Measurements from ENCODE around the gene ADGRA1.

DNA sequence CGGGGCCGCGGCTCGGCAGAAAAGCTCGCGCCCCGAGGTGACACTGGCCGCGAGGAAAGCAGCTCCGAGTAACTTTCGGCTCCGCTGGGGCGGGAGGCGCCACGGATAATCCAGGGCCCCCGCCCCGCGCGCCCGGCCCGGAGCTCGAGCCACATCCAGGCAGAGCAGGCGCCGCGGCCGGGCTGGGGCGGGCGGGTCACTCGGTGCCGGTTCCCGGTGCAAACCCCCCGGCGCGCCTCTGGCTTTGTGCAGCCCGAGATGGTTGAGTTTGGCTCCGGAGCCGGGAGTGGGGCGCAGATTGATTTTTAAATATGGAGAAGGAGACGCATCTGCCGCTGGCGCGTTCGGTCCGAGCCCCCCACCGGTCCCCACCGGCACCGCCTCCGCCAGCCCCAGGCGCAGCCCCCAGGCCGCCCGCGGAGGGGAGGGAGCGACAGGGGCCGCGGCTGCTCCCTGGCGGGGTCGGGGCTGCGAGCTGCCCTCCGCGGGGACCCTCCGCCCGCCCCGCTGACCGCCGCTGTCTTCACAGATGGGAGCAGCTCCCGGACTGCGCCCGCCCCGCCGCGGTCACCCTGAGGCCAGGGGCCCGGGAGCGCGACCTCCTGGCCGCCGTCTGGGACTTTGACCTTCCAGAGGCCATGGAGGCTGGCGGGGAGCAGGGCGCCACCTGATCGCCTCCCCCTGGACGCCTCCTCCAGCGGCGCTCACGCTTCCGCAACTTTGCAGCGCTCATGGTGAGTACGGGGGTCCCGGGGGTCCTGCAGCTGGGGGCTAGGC, 643 bp downstream of the ADGRA1 start:
- TF ChIP-seq, protein P1, sequence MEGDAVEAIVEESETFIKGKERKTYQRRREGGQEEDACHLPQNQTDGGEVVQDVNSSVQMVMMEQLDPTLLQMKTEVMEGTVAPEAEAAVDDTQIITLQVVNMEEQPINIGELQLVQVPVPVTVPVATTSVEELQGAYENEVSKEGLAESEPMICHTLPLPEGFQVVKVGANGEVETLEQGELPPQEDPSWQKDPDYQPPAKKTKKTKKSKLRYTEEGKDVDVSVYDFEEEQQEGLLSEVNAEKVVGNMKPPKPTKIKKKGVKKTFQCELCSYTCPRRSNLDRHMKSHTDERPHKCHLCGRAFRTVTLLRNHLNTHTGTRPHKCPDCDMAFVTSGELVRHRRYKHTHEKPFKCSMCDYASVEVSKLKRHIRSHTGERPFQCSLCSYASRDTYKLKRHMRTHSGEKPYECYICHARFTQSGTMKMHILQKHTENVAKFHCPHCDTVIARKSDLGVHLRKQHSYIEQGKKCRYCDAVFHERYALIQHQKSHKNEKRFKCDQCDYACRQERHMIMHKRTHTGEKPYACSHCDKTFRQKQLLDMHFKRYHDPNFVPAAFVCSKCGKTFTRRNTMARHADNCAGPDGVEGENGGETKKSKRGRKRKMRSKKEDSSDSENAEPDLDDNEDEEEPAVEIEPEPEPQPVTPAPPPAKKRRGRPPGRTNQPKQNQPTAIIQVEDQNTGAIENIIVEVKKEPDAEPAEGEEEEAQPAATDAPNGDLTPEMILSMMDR (IDR thresholded peaks at IDR 0.05), result no peak
- TF ChIP-seq POLR2A (IDR thresholded peaks at IDR 0.05), result no peak
- no peak for TF ChIP-seq EP300 (IDR thresholded peaks at IDR 0.05)
